Measurements from ENCODE around the gene SCEL. TPM values are rescaled to one million over a fixed set of nuclear protein-coding genes. Genes with fewer than 3 reads are reported as not detected.
"Not testable (repeated sequence)": the region's sequence is repeated elsewhere in the genome, so short reads cannot be mapped to it uniquely, and the experiment has no call there.

The SCEL gene
- total RNA-seq, 1 experiment from 2014 or later: 0.07 TPM

- TF ChIP-seq ZBTB33 (IDR thresholded peaks at IDR 0.05; ENCODE audit: extremely low read depth, insufficient replicate concordance, low read length): no peak
Measured at GRCh38 chr13:77653301-77653700, 117.8 kb downstream of the SCEL start (continued).

GRCh38 chr13:77660016-77660415, 124.5 kb downstream of the SCEL start:
- BruUV-seq (replicated peaks); RAD21 ChIA-PET (ENCODE audit: low non-redundant PET in 1 of 2, low total read pairs in 2 of 2, uncharacterized antibody in 2 of 2, unreplicated experiment in 2 of 2): not testable (repeated sequence)

GRCh38 chr13:77660841-77661250, 125.3 kb downstream of the SCEL start:
- Histone ChIP-seq H3K27ac (ENCODE audit: low read depth, low read length) (no peak overlapping the region), H3K9ac (ENCODE audit: low read length) (no peak overlapping the region), H3K9me3 (ENCODE audit: control insufficient read depth in 1 of 2, insufficient read depth in 1 of 2, low read depth in 1 of 2, low read length in 2 of 2) (no peaks in the 10 kb centered on the region), H3K27me3 (ENCODE audit: insufficient read depth, low read length) (no peaks in the 10 kb centered on the region), H4K20me1 (ENCODE audit: insufficient read depth) (no peaks in the 10 kb centered on the region), H3K36me3 (ENCODE audit: control insufficient read depth in 1 of 2, insufficient read depth in 2 of 2, low read length in 2 of 2) (no peaks in the 10 kb centered on the region), H3K4me3 (replicated peaks in 1 of 2; ENCODE audit: low read depth in 1 of 2, low read length in 2 of 2) (no peak overlapping the region), H3K79me2 (ENCODE audit: insufficient read depth, low read length) (no peaks in the 10 kb centered on the region), H2AFZ (ENCODE audit: low read depth, low read length, poor library complexity, severe bottlenecking) (no peak overlapping the region), H3K4me2 (ENCODE audit: low read length) (no peak overlapping the region), H3K4me1 (ENCODE audit: control insufficient read depth in 1 of 2, insufficient read depth in 2 of 2, low read length in 2 of 2) (no peaks in the 10 kb centered on the region), H3K9me2 (ENCODE audit: insufficient read depth) (no peaks in the 10 kb centered on the region)
- CTCF ChIA-PET: no interaction called here
- RAD21 ChIA-PET (ENCODE audit: low non-redundant PET in 1 of 2, low total read pairs in 2 of 2, uncharacterized antibody in 2 of 2, unreplicated experiment in 2 of 2): no interaction called here
- BruUV-seq (replicated peaks): no TSS peak
- POLR2A ChIA-PET: no interaction called here
- no peak for DNase-seq (ENCODE audit: low read depth, low spot score)
- ATAC-seq: no peak
- intact Hi-C loops (cut with micrococcal nuclease): no loop called here
- no peak for TF ChIP-seq ZFX (IDR thresholded peaks at IDR 0.05)
- TF ChIP-seq SIN3A (IDR thresholded peaks at IDR 0.05; ENCODE audit: low read depth): no peak
- TF ChIP-seq POLR2AphosphoS5 (IDR thresholded peaks at IDR 0.05; ENCODE audit: low read depth, low read length): no peak
- no peak for TF ChIP-seq CEBPB (IDR thresholded peaks at IDR 0.05; ENCODE audit: low read depth)
- TF ChIP-seq POLR2A (IDR thresholded peaks at IDR 0.05; ENCODE audit: borderline replicate concordance, extremely low read depth, insufficient read depth, insufficient read length): no peak
- no peak for TF ChIP-seq RAD21 (IDR thresholded peaks at IDR 0.05; ENCODE audit: low read depth)
- no peak for TF ChIP-seq CTCF (IDR thresholded peaks at IDR 0.05 in 2 of 3, conservative IDR thresholded peaks at IDR 0.05 in 1 of 3; ENCODE audit: borderline replicate concordance in 1 of 3, insufficient read depth in 1 of 3, low read depth in 2 of 3, low read length in 2 of 3)
- no peak for TF ChIP-seq ZNF274 (IDR thresholded peaks at IDR 0.05; ENCODE audit: low read depth, low read length)
- TF ChIP-seq REST (IDR thresholded peaks at IDR 0.05; ENCODE audit: low read depth): no peak
- no peak for TF ChIP-seq EGR1 (IDR thresholded peaks at IDR 0.05; ENCODE audit: low read depth)
- TF ChIP-seq JUND (IDR thresholded peaks at IDR 0.05): no peak
- no peak for TF ChIP-seq SRF (IDR thresholded peaks at IDR 0.05; ENCODE audit: low read depth)

More at GRCh38 chr13:77660016-77660415, 124.5 kb downstream of the SCEL start:
- POLR2A ChIA-PET; H3K9me2 ChIP-seq (ENCODE audit: insufficient read depth); H3K4me1 ChIP-seq (ENCODE audit: control insufficient read depth in 1 of 2, insufficient read depth in 2 of 2, low read length in 2 of 2); H3K36me3 ChIP-seq (ENCODE audit: control insufficient read depth in 1 of 2, insufficient read depth in 2 of 2, low read length in 2 of 2); H3K9ac ChIP-seq (ENCODE audit: low read length); H3K4me3 ChIP-seq (replicated peaks in 1 of 2; ENCODE audit: low read depth in 1 of 2, low read length in 2 of 2); H3K9me3 ChIP-seq (ENCODE audit: control insufficient read depth in 1 of 2, insufficient read depth in 1 of 2, low read depth in 1 of 2, low read length in 2 of 2); H4K20me1 ChIP-seq (ENCODE audit: insufficient read depth); H3K27ac ChIP-seq (ENCODE audit: low read depth, low read length); H3K27me3 ChIP-seq (ENCODE audit: insufficient read depth, low read length); H3K79me2 ChIP-seq (ENCODE audit: insufficient read depth, low read length); H3K4me2 ChIP-seq (ENCODE audit: low read length); ATAC-seq; CTCF ChIA-PET; H2AFZ ChIP-seq (ENCODE audit: low read depth, low read length, poor library complexity, severe bottlenecking); intact Hi-C loops (cut with micrococcal nuclease); DNase-seq (ENCODE audit: low read depth, low spot score): not testable (repeated sequence)
